Ovary (tissue), 3 donors: Measurements from ENCODE around the gene ZNF45.

Source experiments
- EP300 ChIP-seq: sonication (generic); formaldehyde crosslinking; IDR thresholded peaks from one replicate; pipeline ENCODE4 v1.6.1; 2017; ENCODE audit warnings: antibody characterized with exemption
- TF ChIP-seq, protein P1 (sequence below), 3 donors: fragments of 450-650 bp in 2 of 3; fragments of 200-600 bp in 1 of 3; IDR thresholded peaks; one replicate each; pipeline versions ENCODE4 v1.5.1 to v1.8.0; 2016 to 2022; ENCODE audit warnings: antibody characterized with exemption in 3 of 3, mild to moderate bottlenecking in 1 of 3
- donor health status: DM: no; HTN: no; CAD: no.

DNA sequence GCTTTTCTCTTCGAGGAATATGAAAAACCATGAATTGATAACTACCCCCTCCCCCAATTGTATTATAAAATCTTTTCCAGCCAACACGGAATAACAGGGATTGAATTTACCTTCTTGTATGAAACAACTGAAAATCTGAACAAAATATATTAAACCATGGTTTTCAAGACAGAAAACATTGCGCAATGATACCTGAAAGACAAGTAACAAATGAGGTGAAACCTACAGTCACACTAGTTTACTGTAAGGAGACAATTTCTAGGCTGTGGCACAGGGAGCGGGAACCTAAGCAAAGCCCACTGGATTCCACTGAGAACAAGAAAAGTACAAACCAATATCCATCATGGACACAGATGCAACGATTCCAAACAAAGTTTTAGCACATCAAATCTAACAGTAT, 54.6 kb downstream of the ZNF45 start:
- TF ChIP-seq EP300, result no peak
- TF ChIP-seq, protein P1, sequence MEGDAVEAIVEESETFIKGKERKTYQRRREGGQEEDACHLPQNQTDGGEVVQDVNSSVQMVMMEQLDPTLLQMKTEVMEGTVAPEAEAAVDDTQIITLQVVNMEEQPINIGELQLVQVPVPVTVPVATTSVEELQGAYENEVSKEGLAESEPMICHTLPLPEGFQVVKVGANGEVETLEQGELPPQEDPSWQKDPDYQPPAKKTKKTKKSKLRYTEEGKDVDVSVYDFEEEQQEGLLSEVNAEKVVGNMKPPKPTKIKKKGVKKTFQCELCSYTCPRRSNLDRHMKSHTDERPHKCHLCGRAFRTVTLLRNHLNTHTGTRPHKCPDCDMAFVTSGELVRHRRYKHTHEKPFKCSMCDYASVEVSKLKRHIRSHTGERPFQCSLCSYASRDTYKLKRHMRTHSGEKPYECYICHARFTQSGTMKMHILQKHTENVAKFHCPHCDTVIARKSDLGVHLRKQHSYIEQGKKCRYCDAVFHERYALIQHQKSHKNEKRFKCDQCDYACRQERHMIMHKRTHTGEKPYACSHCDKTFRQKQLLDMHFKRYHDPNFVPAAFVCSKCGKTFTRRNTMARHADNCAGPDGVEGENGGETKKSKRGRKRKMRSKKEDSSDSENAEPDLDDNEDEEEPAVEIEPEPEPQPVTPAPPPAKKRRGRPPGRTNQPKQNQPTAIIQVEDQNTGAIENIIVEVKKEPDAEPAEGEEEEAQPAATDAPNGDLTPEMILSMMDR (IDR thresholded peaks at IDR 0.05), result no peak
